Measurements from ENCODE around the gene C1orf94.
"Not testable (repeated sequence)": the region's sequence is repeated elsewhere in the genome, so short reads cannot be mapped to it uniquely, and the experiment has no call there.

Gene C1orf94

DNA sequence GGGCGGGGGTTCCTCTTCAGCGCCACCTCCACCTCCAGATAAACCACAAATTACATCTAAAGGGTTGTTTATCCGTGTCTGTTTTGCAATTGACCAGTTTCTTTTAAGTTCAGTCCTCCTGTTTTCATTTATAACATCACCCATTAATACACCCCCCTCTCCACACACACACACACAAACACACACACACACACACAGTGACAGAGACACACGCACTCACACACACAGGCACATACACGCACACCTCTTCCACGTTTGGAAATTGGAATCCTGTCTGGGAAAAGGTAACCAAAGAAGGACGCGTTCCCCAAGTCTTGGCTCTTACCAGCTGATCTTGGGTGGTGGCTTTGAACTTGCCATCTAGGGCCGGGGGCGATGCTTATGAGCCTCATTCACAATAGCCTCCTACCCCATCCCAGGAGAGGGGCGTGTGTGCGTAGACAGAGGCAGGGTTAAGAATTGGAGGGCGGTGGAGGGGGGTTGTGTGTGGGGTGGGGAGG lies 11.2 kb upstream of the C1orf94 start:
- DNase-seq, result no peak

DNA sequence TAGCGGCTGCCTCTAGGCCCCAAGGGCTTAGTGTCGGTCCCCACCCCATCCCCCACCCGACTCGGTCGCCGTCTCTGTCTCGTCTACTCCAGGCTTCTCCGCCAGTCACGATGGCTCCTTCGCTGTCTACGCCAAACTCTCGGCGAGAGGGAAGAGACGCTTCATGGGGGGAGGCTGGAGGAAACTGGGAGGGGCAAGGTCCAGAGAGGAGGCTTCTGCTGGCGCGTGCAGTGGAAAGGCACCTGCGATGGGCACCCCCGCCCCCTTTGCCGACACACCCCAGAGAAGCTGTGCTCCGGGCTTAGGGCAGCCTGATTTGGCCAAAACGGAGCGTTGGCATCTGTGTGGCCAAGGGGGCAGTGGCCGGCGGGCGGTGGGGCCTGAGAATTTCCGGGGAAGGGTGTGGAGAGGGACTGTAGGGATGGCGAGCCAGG lies 10.5 kb upstream of the C1orf94 start:
- no peak for DNase-seq

DNA sequence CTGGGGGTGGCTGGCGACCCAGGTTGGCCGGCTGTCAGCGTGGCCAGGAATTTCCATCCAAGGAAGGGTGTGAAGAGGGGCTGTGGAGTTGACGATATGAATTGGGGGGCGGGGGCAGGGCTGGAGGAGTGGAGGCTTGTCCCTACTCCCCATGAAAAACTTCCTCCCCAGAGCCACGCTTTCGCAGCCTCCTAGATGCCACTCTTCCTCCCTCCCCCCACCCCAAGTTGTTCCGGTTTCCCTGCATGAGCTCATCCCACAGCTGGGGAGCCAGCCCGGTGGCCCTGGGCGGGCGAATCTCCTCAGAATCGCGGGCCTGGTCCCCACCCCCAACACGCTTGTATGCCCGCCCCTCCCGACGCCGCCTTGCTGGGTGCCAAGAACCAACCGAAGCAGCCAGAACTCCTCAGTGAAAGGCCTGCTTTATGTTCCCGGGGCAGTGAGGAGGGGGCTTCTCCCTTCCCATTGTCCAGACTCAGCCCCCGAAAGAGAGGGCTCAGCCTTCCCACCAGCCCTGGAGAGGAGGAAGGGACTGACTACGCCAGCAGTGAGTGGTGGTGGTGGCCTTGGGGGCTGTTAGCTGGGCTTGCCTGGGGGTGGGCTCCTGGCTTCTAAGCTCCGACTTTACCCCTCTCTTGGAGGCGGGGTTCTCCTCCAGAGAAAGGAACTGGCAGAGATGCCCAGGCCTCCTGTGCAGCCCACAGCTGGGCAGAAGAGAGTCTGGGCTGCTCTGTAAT lies 9.9 kb upstream of the C1orf94 start:
- no peak for DNase-seq

DNA sequence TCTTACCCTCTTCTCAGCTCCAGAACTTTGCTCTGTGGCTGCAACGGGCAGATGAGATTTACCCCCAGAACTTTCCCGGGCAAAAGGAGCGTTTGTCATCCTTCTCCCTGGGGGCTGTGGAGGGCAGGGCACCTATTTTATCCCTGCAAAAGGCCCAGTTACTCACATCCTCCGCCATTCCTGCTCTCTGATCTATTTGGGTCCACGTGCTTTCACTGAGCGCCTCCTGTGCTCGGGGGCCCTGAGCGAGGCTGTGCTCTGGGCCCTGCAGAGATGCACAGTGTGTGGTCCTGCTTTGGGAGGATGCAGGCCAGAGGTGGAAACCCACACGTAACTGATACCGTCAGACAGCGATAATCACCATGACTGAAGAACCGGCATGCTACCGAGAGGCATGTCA lies 9.3 kb upstream of the C1orf94 start:
- DNase-seq, result no peak

DNA sequence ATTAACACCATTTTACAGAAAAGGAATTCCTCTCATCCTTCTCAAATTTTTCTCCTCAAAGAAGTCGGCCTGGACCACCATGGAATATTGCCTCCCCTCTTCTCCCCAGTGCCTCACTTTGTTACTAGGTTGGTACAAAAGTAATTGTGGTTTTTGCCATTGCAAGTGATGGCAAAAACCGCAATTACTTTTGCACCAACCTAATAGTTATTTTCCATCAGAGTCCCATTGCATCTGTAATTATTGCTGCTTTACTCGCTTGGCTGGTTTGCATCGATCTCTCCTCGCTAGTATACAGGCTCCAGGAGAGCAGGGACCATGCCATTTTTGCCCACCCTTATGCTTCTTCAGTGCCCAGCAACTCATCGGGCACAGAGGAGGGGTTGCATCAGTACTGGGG lies 963 bp upstream of the C1orf94 start:
- no peak for DNase-seq

DNA sequence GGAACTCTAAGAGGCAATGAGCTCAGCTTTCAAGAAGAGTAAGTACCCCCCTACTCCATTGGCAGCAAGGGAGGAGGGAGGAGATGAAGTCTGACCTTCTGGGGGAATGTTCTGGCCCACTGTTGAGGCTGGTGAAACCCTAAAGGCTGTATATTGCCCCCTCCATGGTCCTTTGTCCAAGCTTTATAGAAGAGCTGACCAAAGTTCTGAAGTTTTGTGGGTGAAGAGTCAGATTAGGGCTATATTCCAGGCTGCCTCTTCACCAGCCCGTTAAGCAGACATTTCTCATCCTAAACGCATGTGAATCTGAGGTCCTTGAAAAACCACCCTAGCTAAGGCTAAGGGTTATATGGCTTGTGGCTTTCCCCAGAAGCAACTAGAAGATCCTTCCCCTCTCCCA lies 1.4 kb downstream of the C1orf94 start:
- no peak for DNase-seq

DNA sequence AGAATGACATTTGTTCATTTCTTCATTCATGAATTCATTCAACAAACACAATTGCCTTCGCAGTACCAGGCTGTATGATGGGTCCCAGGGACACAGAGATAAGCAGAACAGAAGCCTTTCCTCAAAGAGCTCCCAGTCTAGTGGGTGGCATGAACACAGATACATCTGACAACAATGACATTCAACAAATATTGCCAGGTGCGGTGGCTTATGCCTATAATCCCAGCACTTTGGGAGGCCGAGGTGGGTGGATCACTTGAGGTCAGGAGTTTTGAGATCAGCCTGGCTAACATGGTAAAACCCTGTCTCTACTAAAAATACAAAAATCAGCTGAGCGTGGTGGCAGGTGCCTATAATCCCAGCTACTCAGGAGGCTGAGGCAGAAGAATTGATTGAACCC lies 6.7 kb downstream of the C1orf94 start:
- DNase-seq, result not testable (repeated sequence)

DNA sequence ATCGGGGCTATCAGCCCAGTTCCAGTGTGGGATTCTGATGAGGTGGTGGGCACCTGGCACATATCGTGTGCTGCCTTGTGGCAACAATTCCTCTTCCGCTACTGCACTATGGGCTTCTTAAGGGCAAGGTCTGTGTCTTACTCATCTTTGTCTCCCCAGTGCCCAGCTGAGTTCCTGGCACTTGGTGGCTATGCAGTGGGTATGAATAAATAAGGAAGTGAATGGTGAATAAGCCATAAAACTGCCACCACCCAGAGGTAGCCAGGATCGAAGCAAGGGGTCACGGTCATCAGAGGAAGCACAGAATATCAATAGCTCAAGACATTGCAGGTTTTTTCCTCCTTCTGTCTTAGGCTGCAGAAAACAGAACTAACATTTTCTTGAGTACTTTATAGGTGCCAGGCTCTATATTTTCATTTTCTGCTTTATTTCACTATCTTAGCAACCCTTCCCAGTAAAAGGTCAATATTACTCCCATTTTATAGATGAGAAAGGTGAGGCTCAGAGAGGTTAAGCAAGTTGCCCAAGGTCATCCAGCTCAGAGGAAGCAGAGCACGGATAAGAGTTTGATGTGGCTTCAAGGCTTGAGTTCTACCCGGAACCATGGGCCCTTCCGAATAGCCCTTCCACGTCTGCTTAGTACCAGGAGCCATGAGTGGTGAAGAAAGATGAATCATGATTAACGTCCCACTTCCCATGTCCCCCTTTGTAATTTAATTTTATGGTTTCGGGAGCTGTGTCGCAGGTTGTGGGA lies 10.2 kb downstream of the C1orf94 start:
- DNase-seq, result no peak

DNA sequence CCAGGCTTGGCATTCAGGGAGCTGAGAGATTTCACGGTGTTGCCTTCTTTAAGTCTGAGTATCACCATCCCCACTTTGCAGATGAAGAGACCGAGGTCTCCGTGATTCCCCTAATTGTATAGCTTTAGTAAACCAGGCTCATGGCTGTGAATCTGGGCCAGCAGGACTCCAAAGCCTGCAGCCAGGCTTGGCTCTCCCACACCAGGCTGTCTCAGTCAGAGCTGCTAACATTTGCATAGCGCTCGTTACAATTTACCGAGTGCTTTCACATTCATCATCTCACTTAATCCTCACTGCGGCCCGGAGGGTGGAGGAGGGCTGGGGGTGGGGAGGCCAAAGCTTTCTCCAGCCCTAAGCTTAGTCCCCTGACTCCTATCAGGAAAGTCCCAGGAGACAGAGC lies 11.7 kb downstream of the C1orf94 start:
- no peak for DNase-seq

DNA sequence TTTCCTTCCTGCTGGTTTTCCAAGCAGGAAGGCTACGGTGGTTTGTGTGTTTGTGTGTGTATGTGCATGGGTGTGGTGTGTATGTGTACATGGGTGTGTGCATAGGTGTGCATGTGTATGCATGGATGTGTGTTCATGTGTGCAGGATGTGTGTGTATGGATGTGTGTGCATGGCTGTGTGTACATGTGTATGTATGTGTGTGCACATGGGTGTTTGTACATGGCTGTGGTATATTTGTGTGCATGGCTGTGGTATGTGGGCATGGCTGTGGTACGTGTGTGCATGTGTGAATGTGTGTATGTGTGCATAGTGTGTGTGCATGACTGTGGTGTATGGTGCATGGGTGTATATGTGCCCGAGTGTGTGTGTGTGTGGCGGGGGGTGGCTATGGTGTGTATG lies 12.3 kb downstream of the C1orf94 start:
- no peak for DNase-seq

DNA sequence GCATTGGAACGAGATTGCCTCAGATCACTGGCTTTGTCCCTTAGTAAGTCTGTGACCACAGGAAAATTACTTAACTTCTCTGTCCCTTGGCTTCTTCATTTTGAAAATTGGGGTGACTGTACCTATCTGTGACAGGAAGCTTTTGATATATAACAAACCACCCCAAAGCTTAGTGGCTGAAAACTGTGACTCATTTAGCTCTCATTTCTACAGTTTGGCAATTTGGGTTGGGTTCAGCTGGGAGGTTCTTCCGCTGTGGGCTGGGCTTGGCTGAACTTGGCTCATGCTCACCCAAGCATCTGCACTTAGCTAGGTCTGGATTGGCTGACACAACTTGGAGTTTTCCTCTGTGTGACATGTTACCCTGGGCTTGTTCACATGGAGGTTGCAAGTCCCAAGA lies 14.0 kb downstream of the C1orf94 start:
- no peak for DNase-seq

DNA sequence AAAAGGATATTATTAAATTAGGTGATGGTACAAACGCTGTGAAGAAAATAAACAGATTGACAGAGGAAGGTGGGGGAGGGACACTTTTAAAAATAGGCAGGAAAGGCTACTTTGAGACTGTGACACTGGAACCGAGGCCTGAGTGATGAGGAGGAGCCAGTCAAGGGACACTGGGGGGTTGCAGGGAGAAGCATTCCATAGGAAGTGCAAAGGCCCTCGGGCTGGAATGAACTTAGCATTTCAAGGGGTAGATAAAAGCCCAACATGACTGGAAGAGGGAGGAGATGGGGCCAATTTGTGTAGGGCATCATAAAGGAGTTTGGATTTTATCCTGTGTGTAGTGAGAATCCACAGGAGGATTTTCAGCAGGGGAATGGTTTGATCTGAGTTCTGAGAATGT lies 15.9 kb downstream of the C1orf94 start:
- no peak for DNase-seq

DNA sequence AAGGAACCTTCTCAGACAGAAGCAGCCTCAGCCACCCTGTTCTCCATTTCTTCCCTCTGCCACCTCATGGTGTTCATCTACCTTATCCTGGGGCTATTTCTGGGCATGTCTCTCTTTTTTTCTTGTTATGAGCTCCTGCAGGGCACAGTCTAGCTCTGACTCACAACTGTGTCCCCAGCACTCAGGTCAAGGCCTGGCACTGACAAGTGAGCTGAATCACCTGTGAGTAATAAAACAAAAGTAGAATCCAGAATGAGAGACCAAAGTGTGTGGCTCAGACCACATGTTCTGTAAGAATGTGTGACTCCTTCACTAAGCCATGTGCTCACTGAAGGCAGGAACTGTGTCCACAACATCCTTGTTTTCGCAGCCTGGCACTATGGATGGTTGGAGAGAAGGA lies 23.2 kb downstream of the C1orf94 start:
- DNase-seq, result no peak

DNA sequence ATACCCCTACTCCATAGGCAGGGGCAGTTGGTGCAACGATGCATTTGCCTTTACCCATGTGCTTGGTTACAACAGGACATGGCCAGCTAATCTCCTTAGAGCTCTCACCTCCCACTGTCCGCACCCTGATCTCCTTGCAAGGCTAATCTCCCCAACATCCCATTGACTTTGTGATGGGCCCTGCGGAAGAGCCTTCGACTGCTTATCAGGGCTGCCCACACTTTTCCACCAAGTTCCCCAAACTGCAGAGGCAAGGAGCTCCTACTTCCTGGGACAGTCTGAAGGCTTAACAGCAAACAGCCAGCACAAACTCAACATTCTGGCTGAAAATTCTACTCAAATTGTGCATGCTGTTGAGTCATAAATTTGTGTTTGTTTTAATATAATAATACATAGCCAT lies 36.0 kb downstream of the C1orf94 start:
- DNase-seq, result no peak

DNA sequence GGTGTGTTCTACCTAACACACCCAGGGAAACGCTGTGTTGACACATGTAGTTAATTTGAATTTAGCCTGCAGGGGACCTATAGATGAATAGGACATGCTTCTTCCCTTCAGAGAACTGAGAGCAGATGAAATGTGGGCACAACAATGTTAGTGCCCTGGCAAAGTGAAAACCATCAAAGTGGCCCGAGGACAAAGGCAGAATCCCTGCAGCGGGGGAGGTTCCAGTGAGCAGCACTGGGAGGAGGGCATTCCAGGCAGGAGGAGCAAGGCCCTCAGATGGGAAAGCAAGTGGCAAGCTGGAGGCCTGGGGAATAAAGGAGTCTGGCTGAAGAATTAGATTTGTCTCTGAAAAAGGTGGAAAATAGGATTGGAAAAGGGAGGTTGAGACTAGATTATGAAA lies 37.2 kb downstream of the C1orf94 start:
- no peak for DNase-seq

DNA sequence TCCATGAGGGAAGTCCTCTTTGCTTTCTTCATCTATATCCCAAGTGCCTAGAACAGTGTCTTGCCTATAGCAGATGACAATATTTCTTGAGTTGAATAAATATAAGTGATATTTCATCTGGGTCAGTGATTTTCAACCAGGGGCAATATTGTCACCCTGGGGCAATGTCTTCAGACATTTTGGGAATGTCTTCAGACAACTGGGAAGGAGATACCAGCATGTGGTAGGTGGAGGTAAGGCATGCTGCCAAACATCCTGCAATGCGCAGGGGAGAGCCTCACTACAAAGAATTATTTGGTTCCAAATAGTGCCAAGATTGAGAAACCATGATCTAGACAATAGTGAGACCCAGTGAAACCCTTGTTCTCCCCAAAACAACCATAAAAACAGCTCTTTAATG lies 54.7 kb downstream of the C1orf94 start:
- no peak for DNase-seq

DNA sequence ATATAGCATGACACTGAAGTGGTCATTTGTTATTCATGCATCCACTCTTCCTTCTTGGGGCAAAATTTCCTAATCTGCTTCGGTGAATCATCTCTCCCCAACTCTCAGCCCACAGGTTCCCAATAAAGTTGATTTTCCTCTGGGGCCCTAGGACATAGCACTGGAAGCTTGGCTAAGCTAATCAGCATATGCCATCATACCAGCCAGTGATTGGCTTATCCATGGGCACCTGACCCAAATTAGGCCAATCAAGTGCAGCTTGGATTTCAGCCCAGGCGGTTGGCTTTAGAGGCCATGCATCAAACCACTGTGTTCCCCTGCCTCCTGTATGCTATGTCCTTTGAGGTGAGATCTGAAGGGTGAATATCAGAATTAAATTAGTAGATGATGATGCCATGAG lies 58.9 kb downstream of the C1orf94 start:
- no peak for DNase-seq

DNA sequence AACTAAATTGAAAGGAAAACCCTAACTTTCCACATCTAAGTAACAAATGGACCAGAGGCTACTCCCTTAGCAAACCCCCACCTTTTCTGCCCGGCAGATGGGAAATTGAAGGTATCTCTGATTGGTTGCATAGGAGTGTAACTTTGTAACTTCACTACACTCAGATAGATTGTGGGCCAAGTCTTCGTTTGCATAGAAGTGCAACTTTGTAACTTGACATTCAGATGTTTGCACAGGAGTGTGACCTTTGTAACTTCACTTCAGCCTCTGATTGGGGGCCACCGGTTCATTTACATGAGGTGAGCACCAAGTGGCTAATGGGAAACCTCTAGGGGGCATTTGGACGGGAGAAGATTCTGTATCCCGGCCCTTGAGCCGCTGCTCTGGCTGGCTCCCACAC lies 59.4 kb downstream of the C1orf94 start:
- DNase-seq, result no peak

DNA sequence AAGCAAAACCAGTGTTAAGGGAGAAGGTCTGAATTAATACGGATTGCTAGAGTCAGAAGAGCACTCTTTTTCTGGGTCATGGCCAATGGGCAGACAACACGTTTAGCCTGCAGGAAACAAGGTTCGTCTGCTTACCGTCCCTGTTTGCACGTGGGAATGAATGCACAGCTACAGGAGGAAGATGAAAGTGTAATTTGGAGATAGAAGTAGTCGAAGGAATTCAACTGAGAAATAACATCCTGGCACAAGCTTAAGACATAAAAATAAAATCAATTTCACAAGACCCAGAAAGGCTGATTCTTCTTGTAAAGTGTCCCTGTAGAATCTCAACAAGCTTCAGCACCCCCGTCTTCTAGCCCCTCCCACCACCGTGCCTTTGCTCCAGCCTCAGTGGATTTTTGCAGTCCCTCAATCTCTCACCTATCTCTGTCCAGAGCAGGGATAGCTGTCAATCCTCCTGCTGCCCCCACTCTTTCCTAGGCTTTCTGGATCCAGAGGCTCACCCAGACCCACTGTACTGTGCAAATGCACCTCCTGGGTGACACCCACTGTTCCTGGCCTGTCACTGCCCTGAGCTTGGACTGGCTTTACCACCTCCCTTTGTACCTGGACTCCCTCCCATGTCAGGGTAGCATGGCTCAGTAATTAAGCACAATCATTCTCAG lies 60.6 kb downstream of the C1orf94 start:
- DNase-seq, result no peak

DNA sequence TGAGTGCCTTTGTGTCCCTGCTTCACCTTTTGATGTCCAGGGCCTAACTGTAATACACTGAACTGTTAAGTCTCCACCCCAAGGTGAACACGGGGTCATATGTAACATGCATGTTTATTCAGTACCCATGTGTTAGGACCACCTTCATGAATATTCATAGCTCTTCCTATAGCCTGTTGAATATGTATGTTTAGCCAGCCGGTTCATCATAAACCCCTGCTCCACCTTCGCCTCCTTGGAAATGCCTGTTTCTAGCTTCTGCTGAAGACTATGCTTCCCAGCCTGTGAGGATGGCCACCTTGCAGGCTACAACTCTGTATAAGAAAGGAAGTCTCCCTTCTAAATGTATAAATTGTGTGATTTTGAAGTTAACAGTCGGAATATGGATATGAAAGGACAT lies 69.3 kb downstream of the C1orf94 start:
- DNase-seq, result no peak

DNA sequence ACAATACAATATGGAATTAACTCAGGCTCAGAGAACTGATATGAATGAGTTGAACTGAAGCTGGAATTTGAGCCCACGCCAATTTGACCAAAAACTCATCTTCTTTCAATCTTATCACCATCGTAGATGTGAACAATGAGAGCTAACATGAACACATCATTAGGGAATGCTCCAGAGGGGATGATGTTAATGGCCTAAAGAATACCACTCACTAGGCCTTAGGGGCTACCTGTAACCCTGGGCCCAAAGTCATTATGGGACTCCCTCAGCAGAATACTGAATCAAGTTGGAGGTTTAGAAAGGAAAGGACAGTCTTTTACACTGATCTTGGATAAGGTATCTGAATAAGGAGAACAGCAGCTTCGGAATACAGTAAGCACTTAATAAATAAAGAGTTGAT lies 73.6 kb downstream of the C1orf94 start:
- no peak for DNase-seq

DNA sequence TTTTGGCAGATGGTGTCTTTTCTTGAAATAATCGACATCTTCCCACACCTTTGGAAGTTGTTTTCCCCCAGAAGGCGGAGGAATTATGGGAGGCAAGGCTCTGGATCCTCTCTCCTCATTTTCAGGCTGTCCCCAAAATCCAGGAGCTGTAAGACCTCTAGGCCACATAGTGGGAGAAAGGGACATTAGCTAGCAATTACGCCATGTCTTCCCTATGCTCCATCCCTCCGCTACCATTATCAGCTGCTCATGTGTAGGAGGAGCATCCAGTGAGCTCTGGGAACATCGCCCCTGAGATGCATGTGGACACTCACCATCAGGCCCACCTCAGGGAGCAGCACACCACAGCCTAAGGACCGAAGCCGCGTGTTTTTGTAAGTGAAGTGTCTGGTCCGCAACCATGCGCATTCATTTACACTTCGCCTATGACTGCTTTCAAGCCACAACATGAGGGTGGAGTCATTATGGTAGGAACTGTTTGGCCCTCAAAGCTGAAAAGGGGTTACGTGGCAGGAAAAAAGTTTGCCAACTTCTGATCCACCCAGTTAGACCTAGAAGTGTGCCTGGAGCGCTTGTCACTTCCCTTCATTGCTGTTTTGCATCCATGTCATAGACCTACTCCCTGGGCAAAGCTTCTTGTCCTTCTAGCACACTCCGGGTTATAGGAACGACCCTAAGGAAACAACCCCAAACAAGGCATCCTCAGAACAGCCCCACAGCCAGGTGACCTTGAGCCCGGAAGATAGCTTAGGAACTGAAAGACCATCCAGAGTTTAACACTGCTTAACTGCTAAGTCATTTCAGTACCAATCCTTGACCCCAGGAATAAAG lies 85.5 kb downstream of the C1orf94 start:
- DNase-seq, result no peak

DNA sequence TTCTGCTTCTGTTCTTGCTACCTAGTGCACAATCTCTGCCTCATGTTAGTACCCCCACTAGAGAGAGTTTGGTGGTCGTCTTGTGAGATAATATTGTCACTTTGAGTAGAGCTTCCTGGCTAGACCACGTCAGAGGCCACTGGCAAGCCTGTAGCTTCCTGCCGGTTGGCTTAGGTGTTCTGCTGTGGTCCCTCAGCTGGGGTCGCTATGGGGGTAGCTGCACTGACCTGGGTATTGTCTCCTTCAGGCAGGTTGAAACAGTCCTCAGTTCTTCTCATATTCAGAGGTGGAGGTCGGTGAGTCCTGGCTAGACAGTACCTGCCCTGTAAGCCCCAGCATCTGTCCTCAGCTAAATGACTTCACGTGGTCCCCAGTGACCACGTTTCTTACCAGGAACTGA lies 86.2 kb downstream of the C1orf94 start:
- no peak for DNase-seq
